ENCODE results near the gene EIF4H.

EIF4H gene

GRCh38 chr7:74228951-74229900, 55.1 kb downstream of the EIF4H start:
- in situ Hi-C loops (cut with HindIII; ENCODE audit: low sequenced_read_pairs) = no loop called here
- no peak overlapping the region for H3K4me3 ChIP-seq (ENCODE audit: low read depth, low read length)
- DNase-seq (ENCODE audit: low read depth, low spot score) = no peak
- no peak for TF ChIP-seq CTCF (IDR thresholded peaks at IDR 0.05; ENCODE audit: low read depth, low read length)

DNA sequence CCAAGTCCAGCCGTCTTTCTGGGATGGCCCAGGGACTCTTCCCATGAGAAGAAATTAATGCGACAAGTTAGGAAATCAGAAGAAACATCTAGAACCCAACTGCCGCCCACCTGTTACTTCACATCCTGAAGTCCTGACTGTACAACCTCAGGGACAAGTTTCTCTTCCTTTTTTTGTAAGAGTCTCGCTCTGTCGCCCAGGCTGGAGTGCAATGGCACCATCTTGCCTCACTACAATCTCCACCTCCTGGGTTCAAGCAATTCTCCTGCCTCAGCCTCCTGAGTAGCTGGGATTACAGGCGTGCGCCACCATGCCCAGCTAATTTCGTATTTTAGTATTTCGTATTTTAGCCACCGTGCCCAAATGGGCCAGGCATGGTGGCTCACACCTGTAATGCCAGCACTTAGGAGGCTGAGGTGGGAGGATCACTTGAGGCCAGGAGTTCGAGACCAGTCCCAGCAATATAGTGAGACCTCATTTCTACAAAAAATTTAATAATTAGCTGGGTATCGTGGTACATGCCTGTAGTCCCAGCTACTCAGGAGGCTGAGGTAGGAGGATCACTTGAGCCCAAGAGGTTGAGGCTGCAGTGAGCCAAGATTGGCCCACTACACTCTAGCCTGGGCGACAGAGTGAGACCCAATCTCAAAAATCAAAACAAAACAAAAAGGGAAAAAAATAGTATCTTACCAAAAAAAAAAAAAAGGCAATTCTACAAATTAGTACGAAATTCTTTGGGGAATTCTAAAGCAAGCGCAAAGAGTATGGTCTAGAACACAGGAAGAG, 56.5 kb downstream of the EIF4H start:
- TF ChIP-seq CTCF (IDR thresholded peaks at IDR 0.05; ENCODE audit: low read depth, low read length) = no peak
- in situ Hi-C loops (cut with HindIII; ENCODE audit: low sequenced_read_pairs) = no loop called here
- no peak for DNase-seq (ENCODE audit: low read depth, low spot score)
- H3K4me3 ChIP-seq (ENCODE audit: low read depth, low read length) = no peak overlapping the region

DNA sequence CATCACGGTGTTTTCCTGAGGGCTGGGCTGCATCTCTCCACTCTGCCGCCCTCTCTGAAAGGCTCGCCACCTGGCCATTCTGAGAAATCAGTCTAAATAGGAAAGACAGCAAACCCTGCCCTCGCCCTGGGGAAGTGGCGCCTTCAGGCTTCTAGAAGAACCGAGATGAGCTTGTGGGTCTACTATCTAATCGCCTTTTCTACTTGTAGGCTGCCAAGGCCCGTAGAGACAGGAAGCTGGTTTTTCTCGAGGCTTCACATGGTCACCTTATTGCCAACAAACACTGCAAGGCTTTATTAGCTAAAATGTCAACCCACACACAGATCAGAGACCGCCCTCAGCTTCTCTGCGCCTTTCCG, 57.1 kb downstream of the EIF4H start:
- in situ Hi-C loops (cut with HindIII; ENCODE audit: low sequenced_read_pairs) = no loop called here
- no peak for TF ChIP-seq CTCF (IDR thresholded peaks at IDR 0.05; ENCODE audit: low read depth, low read length)
- no peak overlapping the region for H3K4me3 ChIP-seq (ENCODE audit: low read depth, low read length)
- no peak for DNase-seq (ENCODE audit: low read depth, low spot score)

DNA sequence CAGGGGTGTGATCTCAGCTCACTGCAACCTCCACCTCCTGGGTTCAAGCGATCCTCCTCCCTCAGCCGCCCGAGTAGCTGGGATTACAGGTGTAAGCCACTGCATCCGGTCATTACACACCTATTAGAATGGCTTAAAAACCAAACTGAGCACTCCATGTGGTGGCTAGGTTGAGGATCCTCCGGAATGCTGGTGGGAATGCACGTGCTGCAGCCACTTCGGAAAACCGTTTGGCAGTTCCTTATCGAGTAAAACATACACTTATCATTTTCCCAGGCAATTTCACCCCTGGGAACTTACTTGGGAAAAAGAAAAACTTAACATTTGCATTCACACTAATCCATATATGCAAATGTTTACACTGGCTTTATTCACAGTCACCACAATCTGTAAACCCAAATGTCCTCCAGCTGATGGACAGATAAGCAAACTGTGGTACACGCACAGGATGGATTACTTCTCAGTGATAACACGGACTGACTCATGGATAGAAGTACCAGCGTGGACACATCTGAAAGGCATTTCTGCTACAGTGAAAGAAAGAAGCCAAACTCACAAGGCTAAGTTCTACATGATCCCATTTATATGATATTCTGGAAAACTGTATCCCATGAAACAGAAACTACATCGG, 59.6 kb downstream of the EIF4H start:
- H3K4me3 ChIP-seq (ENCODE audit: low read depth, low read length) = no peak overlapping the region
- in situ Hi-C loops (cut with HindIII; ENCODE audit: low sequenced_read_pairs) = no loop called here
- TF ChIP-seq CTCF (IDR thresholded peaks at IDR 0.05; ENCODE audit: low read depth, low read length) = no peak
- peak; percentile 9 for DNase-seq (ENCODE audit: low read depth, low spot score)

GRCh38 chr7:74235518-74236268, 61.5 kb downstream of the EIF4H start:
- in situ Hi-C loops (cut with HindIII; ENCODE audit: low sequenced_read_pairs) = no loop called here
- DNase-seq (ENCODE audit: low read depth, low spot score) = no peak
- TF ChIP-seq CTCF (IDR thresholded peaks at IDR 0.05; ENCODE audit: low read depth, low read length) = no peak
- no peak overlapping the region for H3K4me3 ChIP-seq (ENCODE audit: low read depth, low read length)

- H3K4me3 ChIP-seq (ENCODE audit: low read depth, low read length) = no peak overlapping the region
- in situ Hi-C loops (cut with HindIII; ENCODE audit: low sequenced_read_pairs) = no loop called here
- TF ChIP-seq CTCF (IDR thresholded peaks at IDR 0.05; ENCODE audit: low read depth, low read length) = no peak
- DNase-seq (ENCODE audit: low read depth, low spot score) = no peak
Measured at GRCh38 chr7:74236284-74236683, 62.1 kb downstream of the EIF4H start.
